GM19025 (cell line): ENCODE measurements around the gene SDF4.

Experiments used
- ATAC-seq: cut with Tn5 transposase; IDR thresholded peaks from one replicate; pipeline ENCODE4 v1.9.1; 2021; ENCODE audit warnings: mild to moderate bottlenecking, low read depth, moderate library complexity; ENCODE audit not compliant: unreplicated experiment

The SDF4 gene

DNA sequence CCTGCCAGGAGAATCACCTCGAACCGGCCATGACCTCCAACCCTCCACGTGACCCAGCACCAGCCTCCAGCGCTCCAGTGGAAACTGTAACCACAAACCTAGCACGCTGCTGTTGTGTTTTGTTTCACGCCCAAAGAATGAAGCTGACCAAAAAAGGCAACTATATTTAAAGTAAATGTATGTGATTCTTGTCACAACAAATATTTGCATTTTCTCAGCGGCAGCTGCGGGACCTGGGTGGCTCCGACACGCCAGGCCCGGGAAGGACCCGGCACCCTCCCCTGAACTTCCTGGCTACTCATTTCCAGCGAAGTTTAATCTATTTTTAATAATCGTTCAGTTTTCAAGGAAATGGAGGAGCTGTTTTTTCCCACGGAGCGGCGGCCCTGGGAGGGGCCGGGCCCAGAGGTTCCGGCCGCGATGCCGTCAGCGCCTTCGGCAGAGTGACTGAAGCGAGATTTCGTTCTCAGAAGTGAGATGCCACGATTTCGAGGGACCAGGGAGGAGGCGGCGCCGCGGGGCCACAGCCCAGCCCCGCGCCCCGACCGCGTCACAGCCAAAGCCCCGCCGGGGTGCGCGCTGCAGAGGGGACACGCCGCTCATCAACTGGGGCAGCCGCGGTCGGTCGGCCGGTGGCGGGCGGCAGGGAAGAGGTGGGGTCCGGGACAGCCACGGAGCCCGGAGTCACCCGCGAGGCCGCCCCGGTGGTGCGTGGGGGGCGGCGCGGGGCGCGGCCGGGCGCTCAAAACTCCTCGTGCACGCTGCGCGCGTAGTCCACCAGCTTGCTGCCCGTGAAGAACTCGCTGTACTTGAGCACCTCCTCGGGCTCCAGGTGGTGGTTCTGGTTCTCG lies 14.8 kb downstream of the SDF4 start:
- no peak for ATAC-seq

DNA sequence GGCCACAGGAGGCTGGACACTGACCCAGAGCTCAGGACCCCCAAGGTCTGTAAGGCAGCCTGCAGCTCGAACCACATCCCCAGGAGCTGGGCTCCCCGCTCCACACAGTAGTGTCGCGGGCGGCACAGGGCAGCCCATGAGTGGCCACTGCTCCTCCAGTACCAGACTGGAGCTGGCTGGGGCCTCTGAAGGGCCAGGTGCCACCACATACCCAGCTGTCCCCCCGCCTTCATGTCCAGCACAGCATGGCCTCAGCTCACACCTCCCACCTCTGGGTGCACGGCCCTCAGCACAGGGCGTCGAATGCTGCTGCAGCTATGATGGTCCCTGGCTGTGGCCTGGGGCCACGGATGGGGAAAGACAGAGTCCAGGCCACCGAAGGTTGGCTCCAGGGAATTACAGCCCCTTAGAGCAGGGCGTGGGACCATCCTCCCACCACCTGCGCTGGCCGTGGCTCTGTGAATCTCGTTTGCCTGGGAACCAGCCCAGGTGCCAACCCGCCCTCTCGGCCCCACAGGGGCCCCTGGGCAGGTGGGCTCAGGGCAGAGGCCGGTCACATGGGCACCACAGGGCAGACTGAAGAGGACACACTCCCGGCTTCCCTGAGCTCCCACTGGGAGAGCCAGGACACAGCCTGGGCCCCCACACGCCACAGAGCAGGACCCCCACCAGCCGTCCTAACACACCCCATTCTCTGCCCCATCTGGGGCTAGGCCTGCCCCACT lies 15.8 kb downstream of the SDF4 start:
- ATAC-seq = no peak

DNA sequence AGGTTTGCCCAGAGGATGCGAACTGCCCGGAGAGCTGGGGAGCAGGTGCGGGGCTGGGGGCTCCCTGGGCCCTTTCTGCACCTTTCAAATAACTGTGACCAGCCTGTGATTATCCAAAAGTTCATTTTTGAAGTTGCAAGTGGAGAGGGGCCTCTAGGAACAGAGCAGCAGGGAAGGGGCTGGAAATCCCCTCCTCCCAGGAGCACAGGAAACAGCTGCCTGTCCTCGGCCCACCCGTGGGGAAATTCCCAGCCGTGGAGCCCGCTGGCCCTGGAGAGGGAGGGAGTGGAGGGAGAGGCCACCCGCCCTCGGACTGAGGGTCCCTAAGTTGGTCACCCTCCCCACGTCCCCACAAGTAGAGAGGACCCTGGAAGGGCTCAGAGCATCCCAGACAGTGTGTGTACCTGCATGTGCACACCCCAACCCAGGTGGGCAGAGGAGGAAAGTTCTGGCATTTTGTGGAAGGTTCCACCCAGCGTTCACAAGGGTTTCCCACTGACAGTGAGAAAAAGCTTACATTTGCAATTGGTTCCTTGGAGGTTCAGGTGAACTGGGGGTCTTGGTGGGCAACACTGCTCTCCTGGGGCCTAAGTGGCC lies 16.6 kb downstream of the SDF4 start:
- no peak for ATAC-seq

DNA sequence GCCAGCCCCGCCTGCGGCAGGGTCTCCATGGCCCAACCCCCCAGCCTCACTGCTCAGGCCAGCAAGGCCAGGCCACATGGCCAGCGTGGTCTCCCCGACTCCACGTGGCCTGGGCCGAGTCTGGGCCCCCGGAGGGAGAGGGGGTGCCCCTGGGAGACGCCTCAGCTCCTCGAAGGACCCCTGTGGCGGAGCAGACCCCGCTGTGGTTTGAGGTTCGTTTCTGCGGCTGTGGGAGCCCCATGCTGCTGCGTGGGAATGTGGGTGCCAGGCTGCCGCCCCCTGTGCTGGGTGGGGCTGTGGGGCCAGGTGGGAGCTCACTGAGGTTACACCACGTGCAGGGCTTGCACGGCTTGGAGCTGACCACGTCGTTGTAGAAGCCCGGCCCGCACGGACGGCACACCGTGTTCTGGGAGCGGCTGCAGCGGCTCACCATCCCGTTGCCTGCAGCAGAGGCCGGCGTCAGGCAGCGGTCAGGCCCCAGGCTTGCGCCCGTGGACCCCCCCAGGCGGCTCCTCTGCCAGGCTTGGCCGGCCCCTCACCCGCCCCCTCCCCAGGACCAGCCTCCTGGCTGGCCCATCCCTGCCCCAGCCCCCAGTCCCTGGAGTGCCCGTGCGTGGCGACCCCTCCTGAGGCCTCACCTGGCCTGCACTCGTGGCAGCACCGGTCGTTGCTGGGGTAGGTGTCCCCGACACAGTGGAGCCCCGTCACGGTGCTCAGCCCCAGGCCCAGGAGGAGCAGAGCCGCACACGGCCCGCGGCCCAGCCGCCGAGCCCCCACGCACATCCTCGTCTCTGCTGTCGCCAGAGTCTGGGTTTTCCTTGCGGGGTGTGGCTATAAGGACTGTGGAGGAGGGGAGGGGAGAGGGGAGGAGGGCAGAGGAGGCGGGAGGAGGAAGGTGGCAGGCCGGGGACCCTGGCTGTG lies 18.2 kb downstream of the SDF4 start, which contains the start of gene TNFRSF4:
TNFRSF4 (minus strand) TSS at position 809 of the 921 bp plus-strand sequence; CDS start at position 783, 26 bp downstream.
- ATAC-seq = no peak

- ATAC-seq = no peak
Observed at GRCh38 chr1:1212780-1213344, 18.9 kb downstream of the SDF4 start.

GRCh38 chr1:1211541-1212441 lies 20.0 kb downstream of the SDF4 start:
- ATAC-seq = no peak

DNA sequence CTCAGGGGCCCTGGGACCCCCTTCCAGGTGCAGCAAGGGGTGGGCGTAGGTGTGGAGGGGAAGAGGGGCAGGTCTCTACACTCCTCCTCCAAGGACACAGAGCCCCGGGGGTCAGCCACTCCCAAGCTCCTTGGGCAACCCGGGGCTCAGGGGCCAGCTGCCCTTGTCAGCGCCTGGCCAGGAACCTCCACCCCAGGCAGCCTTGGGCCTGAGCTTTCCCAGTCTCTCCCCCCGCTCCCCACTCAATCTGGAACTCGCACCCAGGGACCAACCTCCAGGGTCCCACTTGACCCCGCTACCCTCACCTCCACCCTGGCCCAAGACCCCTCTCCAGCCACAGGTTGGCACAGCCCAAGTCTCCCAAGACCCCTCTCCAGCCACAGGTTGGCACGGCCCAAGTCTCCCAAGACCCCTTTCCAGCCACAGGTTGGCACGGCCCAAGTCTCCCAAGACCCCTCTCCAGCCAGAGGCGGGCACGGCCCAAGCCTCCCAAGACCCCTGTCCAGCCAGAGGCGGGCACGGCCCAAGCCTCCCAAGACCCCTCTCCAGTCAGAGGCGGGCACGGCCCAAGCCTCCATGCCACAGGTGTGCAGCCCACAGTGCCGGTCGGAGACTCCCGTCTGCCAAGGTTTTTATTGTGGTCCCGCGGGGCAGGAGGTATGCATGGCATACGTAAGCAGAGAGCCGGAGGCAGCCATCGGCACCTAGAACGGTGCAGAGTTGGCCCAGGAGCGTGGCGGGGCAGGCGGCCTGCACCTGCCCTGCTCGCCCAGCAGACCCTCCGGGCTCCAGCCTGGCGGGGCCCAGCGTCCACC lies 20.9 kb downstream of the SDF4 start:
- ATAC-seq = no peak

- ATAC-seq = no peak
Observed at GRCh38 chr1:1208713-1209433, 22.9 kb downstream of the SDF4 start.

DNA sequence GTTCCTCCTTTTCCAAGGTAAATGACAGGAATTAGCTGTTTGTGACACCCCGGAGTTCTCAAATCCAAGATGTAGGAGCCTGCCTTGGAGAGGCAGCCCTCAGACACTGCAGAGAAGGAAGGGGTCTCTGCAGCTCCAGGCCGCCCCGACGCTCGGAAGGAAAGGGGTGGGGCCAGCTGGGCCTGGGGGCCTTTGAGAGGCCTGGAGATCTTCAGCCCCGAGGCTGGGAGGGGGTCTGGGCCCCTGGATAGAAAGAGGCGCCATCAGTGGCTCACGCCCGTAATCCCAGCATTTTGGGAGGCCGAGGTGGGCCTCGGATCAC lies 24.3 kb downstream of the SDF4 start:
- no peak for ATAC-seq

DNA sequence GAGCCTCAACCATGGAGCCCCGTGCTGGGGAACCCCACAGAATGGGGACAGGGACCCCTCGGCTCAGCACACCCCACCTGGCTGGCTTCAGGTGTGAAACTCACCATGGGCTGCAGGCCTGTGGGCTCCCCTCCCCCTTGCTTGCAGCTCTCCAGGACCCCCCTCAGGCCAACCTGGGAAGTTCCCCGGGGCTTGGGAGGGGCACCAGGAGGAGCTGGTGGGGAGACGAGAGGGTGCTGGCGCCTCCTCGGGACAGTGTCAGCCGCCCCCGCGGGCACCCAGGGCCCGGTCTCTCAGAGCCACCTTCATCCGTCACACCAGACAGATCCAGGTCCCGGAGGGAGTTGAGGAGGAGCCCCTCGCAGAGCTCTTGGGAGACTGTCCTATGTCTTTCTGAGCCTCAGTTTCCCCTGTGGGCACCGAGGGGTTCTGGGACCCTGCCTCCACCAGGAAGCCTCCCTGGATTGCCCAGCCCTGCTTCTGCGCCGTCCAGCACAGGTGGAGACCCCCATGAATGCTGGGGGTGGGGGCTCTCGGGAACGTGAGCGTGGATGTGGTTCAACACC lies 24.8 kb downstream of the SDF4 start:
- no peak for ATAC-seq

DNA sequence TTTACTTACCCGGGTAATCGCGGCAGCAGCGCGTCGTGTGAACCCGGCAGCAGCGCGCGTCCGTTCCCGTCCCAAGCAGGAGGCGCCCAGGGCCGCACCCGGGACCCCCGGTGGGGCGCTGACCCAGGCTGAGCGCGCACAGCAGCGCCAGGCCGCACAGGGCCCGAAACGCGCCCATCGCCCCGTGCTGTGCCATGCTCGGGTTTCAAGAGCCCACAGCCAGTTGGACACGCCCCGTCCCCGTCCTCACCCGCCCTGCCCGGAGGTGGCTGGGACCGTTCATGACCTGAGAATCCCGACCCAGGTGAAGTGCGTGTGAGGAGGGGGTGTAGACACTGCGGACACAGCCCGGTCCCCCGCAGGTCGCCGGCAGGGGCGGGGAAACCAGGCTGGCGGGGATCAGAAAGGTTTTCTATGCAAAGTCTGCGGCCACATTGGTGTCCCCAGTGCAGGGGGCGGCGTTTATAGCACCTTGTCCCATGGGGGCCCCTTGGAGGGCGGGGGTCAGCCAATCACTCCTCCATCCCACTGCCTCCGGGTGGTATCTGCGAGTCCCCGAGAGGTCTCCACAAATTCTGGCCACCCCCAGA lies 25.3 kb downstream of the SDF4 start, which contains the start of gene TNFRSF18:
TNFRSF18 (minus strand) TSS at position 217 of the 590 bp plus-strand sequence; CDS start at position 196, 21 bp downstream.
- no peak for ATAC-seq

DNA sequence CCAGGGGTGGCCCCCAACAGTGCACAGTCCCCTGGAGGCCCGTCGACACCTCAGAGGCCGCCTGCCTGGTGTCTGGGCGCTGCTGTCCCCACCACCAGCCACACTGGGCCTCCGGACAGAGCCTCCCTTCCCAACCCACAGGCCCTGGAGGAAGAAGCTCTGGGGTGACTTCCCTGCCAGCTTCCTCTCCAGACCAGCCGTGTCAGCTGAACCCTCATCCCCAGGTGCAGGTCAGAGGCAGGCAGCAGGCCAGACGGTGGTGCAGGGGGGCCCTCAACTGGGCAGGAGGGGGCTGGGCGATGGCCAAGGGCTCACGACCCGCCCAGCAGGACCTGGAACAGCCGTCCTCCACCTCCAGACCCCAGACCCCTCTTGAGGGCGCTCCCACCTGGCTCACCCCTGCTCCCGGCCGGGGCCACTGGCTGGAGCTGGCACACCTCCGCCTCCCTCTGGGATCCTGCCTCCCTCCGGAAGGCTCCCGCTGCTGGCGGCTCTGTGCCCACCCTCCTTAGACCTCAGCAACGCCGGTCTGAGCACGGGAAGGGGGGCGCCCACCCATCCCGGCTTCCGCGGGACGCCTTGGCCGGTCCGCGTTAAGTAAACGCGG lies 25.9 kb downstream of the SDF4 start:
- ATAC-seq = no peak

DNA sequence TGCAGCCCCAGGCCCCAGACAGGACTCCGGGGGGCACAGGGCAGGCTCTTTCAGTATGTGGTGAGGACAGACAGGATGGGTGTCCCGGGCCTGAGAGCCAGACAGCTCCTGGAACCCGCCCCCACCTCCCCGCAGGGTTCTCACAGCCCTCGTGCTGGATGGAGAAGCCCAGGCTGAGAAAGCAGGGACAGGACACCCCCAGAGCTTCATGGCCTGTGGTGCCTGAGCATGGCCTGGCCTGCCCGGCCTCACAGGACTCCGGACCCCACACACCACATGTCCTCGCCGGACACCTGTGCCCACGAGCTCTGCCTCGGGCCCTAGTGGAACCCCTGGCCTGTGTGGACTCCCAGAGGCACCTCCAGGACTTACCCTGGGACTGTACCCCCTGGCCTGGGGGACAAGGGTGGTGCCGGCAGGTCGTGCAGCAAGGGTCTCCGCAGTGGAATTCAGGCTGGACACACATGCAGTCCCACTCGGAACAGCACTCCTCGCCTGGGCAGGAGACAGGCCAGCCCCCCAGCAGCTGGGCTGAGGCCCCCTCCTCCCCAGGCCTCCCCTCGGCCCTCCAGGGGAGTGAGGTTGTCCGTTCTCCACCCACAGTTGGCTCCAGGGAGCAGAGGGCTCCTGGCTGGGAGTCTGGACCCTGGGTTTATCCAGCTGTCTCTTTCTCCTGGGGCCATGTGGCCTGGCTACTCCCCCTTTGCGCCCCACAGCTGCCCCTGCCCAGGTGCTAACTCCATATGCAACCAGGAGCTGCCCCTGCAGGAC lies 26.6 kb downstream of the SDF4 start:
- no peak for ATAC-seq

GRCh38 chr1:1204425-1204920 lies 27.3 kb downstream of the SDF4 start:
- no peak for ATAC-seq
